Mucosa of descending colon (tissue), 3 donors: ENCODE results near the gene ARID1B. TPM values are rescaled to one million over a fixed set of nuclear protein-coding genes. Genes with fewer than 3 reads are reported as not detected.
A peak's percentile ranks its signal among the peaks of the same experiment; 100 is the strongest.

Experiments used
- ATAC-seq: fragments of 200-7000 bp; cut with Tn5 transposase; one replicate; pipeline ENCODE4 v1.9.1; 2020; ENCODE audit warnings: mild to moderate bottlenecking, moderate library complexity
- DNase-seq, 3 donors: peaks; one replicate each; pipeline ENCODE4 v3.0.0-alpha.2; 2020
- H3K36me3 ChIP-seq: fragments of 200-600 bp; one replicate; pipeline ENCODE4 v1.8.0; 2021; ENCODE audit warnings: low read depth, mild to moderate bottlenecking
- H3K4me1 ChIP-seq: fragments of 200-600 bp; one replicate; pipeline ENCODE4 v1.8.0; 2021; ENCODE audit warnings: low read depth, mild to moderate bottlenecking
- H3K4me3 ChIP-seq: fragments of 200-600 bp; one replicate; pipeline ENCODE4 v1.8.0; 2021; ENCODE audit warnings: mild to moderate bottlenecking
- H3K9me3 ChIP-seq: fragments of 200-600 bp; one replicate; pipeline ENCODE4 v1.8.0; 2021; ENCODE audit warnings: mild to moderate bottlenecking
- intact Hi-C, 2 donors: fragments of 100-400 bp; cut with DNase I in 1 of 2; cut with micrococcal nuclease in 1 of 2; formaldehyde crosslinking; loops; one replicate each; pipeline versions ENCODE4 v1.11.0 to v1.11.1; 2022; cut with DNase I, micrococcal nuclease
- total RNA-seq, 3 donors: library from RNA; stranded (reverse); fragmentation: NEBNext Ultra II Directional in 2 of 3; extraction: Animal tissue kit (Norgen Biotek cat#: 25700) in 2 of 3; gene quantifications; one replicate each; pipeline versions ENCODE4 v1.2.1 to v1.2.4, GENCODE V29; 2021 to 2023
- TF ChIP-seq, protein P1 (sequence below): fragments of 200-600 bp; IDR thresholded peaks from one replicate; pipeline ENCODE4 v1.8.0; 2022; ENCODE audit warnings: antibody characterized with exemption, mild to moderate bottlenecking
- donor health status: DM: no; HTN: no; CAD: no; lungs with moderate emphysema.
- donor health status: DM: no; HTN: no; CAD: no.
- donor health status: DM: no; HTN: yes; CAD: no.

The ARID1B gene
- total RNA-seq, 3 donors from 2014 or later, result 71.8 to 102 (median 101) TPM

DNA sequence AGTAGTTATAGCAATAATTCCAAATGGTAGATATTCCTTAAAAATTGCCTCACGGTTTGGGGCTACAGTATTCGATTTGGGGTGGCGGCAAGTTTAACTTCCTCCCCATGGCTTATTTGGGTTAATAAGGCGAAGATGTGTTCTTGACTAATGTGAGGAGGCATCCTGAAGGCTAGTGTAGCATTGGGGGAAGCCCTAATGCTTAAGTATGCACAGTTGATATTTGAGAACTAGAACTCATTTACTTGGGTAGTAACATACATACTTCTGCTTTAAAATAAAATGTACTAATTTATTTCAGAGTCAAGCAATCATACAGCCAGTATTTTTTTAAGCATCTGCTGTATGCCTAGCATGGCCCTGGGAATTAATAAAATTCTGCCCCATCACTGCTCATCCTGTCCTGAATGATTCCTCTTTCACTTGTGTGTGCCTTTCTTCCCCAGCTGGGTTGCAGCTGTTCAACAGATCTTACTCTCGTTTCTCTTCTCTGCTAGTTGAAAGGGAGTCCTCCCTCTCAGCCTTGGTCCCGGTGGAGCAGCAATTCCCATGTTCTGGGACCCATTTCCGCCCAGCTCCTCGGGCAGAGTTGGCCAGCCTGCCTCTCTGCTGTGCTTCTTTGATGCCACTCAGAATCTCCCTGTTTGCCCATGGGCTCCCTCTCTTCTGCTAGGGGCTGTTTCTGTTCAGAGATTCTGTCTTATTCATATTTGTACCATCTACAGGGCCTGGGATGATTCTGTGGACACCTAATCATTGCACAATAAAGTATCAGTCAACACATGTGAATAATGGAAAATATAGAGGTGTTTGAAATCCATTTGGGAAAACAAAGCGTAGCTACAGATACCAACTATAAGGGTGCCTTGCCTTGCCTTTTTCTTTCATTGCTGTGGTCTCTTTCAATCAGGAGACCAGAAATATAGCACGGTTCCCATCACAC lies 104.8 kb downstream of the ARID1B start:
- Histone ChIP-seq H3K9me3 (no peaks in the 10 kb centered on the region), H3K4me3 (no peak overlapping the region), H3K36me3 (no peaks in the 10 kb centered on the region), H3K4me1 (peaks cover 18% of the 10 kb centered on the region)
- ATAC-seq (no peak), DNase-seq (peak in 1 of 3 donors; percentile 17)
- TF ChIP-seq, protein P1, sequence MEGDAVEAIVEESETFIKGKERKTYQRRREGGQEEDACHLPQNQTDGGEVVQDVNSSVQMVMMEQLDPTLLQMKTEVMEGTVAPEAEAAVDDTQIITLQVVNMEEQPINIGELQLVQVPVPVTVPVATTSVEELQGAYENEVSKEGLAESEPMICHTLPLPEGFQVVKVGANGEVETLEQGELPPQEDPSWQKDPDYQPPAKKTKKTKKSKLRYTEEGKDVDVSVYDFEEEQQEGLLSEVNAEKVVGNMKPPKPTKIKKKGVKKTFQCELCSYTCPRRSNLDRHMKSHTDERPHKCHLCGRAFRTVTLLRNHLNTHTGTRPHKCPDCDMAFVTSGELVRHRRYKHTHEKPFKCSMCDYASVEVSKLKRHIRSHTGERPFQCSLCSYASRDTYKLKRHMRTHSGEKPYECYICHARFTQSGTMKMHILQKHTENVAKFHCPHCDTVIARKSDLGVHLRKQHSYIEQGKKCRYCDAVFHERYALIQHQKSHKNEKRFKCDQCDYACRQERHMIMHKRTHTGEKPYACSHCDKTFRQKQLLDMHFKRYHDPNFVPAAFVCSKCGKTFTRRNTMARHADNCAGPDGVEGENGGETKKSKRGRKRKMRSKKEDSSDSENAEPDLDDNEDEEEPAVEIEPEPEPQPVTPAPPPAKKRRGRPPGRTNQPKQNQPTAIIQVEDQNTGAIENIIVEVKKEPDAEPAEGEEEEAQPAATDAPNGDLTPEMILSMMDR, result no peak
- intact Hi-C loops, result no loop called here

DNA sequence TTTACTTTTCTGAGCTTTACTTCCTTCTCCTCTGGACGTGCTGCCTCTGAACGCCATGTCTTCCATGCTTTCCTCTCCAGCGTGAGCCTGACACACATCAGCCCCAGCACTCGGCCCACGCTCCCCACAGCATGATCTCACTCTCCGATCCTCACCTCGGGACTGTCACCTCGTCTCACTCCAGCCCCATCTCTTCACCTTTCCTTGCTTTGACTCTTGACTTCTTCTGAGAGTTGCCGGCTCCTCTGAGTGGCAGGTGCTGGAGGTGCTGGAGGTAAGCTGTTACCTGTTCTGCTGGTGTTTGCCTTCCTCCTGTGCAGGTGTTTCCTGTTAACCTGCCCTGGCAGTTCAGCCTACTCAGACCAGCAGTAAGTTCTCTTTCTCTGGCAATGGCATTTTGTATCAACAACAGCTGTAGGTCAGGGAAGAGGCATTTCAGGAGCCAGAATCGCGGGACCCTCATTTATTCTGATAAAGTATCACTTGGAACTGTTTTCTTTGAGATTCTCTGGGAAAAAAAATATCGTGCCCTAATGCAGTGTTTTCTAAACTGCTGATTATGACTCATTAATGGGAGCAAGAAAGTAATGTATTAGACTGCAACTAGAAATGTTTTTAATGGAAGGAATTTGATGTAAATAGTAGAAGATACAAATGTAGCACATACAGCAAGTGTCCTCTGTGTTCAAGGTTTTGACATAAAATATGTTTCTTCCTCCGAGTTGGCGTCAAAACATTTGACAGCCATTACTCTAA lies 106.5 kb downstream of the ARID1B start:
- peak in 2 of 3 donors; percentile 62 for DNase-seq
- TF ChIP-seq, protein P1, result no peak
- H3K4me3 ChIP-seq, result no peak overlapping the region
- H3K4me1 ChIP-seq, result peaks cover 17% of the 10 kb centered on the region
- no peaks in the 10 kb centered on the region for H3K36me3 ChIP-seq
- ATAC-seq, result peak; percentile 96
- H3K9me3 ChIP-seq, result no peaks in the 10 kb centered on the region
- intact Hi-C loops, result no loop called here

DNA sequence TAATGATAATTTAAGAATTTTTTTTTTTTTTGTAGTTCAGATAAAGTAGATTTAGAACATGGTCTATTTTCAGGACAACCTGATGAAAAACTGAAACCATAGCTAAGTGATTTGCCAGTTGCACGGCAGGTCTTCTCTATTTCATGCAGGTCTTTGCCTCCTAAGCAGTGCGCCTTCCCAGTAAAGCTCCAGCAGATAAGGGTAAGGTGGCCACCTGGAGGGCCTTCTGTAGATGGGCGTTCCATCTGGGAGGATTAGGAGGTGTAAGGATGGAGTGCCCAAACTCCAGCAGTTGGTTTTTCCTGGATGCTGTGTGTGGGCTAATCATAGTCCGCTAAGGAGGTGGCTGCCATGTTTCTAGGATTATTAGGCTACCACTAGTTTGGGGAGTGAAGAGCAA lies 107.1 kb downstream of the ARID1B start:
- DNase-seq (no peak), ATAC-seq (no peak)
- Histone ChIP-seq H3K36me3 (no peaks in the 10 kb centered on the region), H3K9me3 (no peaks in the 10 kb centered on the region), H3K4me1 (peaks cover 11% of the 10 kb centered on the region), H3K4me3 (no peak overlapping the region)
- TF ChIP-seq, protein P1, result no peak
- intact Hi-C loops, result no loop called here

GRCh38 chr6:156885562-156885961 lies 108.4 kb downstream of the ARID1B start:
- H3K4me1 ChIP-seq, result peaks cover 8% of the 10 kb centered on the region
- TF ChIP-seq, protein P1, result no peak
- H3K9me3 ChIP-seq, result no peaks in the 10 kb centered on the region
- ATAC-seq (no peak), DNase-seq (no peak)
- no peaks in the 10 kb centered on the region for H3K36me3 ChIP-seq
- no peak overlapping the region for H3K4me3 ChIP-seq
- intact Hi-C loops, result no loop called here

DNA sequence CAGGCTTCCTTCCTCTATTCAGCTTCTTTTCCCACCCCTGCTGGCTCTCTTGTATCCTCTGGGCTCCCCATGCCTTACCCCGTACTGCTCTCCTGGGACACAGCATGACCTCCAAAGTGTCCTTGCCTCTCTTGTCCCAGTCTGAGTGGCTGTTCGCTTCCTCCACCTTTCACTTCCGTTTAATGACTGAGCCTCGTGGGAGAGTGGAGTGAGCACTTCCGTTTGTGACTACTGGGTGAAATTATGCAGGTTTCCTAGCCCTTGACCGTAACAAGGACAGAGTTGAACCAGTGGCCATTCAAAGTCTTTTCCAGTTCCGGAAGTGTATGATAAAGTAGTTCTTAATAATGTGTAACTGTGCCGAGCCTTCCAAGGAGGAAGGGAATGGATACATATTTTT lies 109.2 kb downstream of the ARID1B start:
- ATAC-seq, result peak; percentile 53
- no peak for DNase-seq
- TF ChIP-seq, protein P1, result no peak
- no peaks in the 10 kb centered on the region for H3K9me3 ChIP-seq
- H3K4me1 ChIP-seq, result peaks cover 8% of the 10 kb centered on the region
- intact Hi-C loops, result no loop called here
- H3K4me3 ChIP-seq, result no peak overlapping the region
- H3K36me3 ChIP-seq, result no peaks in the 10 kb centered on the region
